IMR-90 (cell line): Measurements from ENCODE around the gene THADA. TPM values are rescaled to one million over a fixed set of nuclear protein-coding genes. Genes with fewer than 3 reads are reported as not detected.

Experiments
- ATAC-seq: fragments of 200-7000 bp; cut with Tn5 transposase; 2 replicates; pipeline ENCODE4 v1.9.1; 2020; ENCODE audit warnings: low read depth, mild to moderate bottlenecking, moderate library complexity
- BruUV-seq: library from RNA; stranded (reverse); fragments of 400-500 nt; replicated peaks from 2 replicates; lab custom pipeline; 2021; lab: Mats Ljungman, UMichigan
- CTCF ChIA-PET: fragments of 300-600 bp; formaldehyde crosslinking; extraction: SDS; loops from one replicate; lab custom pipeline; 2021; ENCODE audit warnings: antibody characterized with exemption; lab: Yijun Ruan, JAX
- POLR2A ChIA-PET: fragments of 300-600 bp; sonication (Branson Sonifier 250); formaldehyde crosslinking; loops from one replicate; lab custom pipeline; 2022; ENCODE audit warnings: antibody characterized with exemption; ENCODE audit not compliant: unreplicated experiment; lab: Charles Lee
- DNase-seq: peaks from one replicate; pipeline ENCODE4 v3.0.0; 2013
- H2AFZ ChIP-seq: replicated peaks from 2 replicates; pipeline ENCODE3; 2013; ENCODE audit warnings: low read length, mild to moderate bottlenecking; ENCODE audit not compliant: poor library complexity
- H2AK5ac ChIP-seq: 2 replicates; pipeline ENCODE4 v1.6.1; 2013; ENCODE audit warnings: low read depth, low read length, inconsistent platforms
- H2AK9ac ChIP-seq: replicated peaks from 2 replicates; pipeline ENCODE3; 2013; ENCODE audit warnings: mild to moderate bottlenecking, low read depth, low read length, moderate library complexity; ENCODE audit not compliant: poor library complexity
- H2BK120ac ChIP-seq: 2 replicates; pipeline ENCODE4 v1.6.1; 2013; ENCODE audit warnings: low read depth, low read length, inconsistent platforms
- H2BK15ac ChIP-seq: 3 replicates; pipeline ENCODE4 v1.6.1; 2013; ENCODE audit warnings: low read depth, low read length, inconsistent platforms
- H2BK20ac ChIP-seq: 2 replicates; pipeline ENCODE4 v1.6.1; 2013; ENCODE audit warnings: low read depth, mild to moderate bottlenecking, inconsistent platforms, low read length, moderate library complexity
- H2BK5ac ChIP-seq: 2 replicates; pipeline ENCODE4 v1.6.1; 2013; ENCODE audit warnings: mild to moderate bottlenecking, low read depth, low read length, inconsistent platforms; ENCODE audit not compliant: poor library complexity, severe bottlenecking
- H3K14ac ChIP-seq: replicated peaks from 2 replicates; pipeline ENCODE4 v1.6.1; 2013; ENCODE audit warnings: low read depth, low read length, inconsistent platforms
- H3K18ac ChIP-seq: 2 replicates; pipeline ENCODE4 v1.6.1; 2013; ENCODE audit warnings: low read depth, low read length, control low read depth
- H3K23ac ChIP-seq: 2 replicates; pipeline ENCODE4 v1.6.1; 2013; ENCODE audit warnings: low read depth, low read length, inconsistent platforms
- H3K27ac ChIP-seq: 2 replicates; pipeline ENCODE4 v1.5.1; 2013; ENCODE audit warnings: mild to moderate bottlenecking, control low read depth, low read length; ENCODE audit not compliant: insufficient read depth
- H3K27me3 ChIP-seq: 2 replicates; pipeline ENCODE4 v1.6.1; 2013; ENCODE audit warnings: low read length; ENCODE audit not compliant: control insufficient read depth, insufficient read depth
- H3K36me3 ChIP-seq: 2 replicates; pipeline ENCODE4 v1.6.1; 2013; ENCODE audit warnings: low read length, mixed read lengths; ENCODE audit not compliant: control insufficient read depth, insufficient read depth
- H3K4ac ChIP-seq: 2 replicates; pipeline ENCODE4 v1.6.1; 2013; ENCODE audit warnings: low read depth, low read length, inconsistent platforms
- H3K4me1 ChIP-seq: 2 replicates; pipeline ENCODE4 v1.6.1; 2013; ENCODE audit warnings: low read length, mixed read lengths; ENCODE audit not compliant: control insufficient read depth, insufficient read depth
- H3K4me2 ChIP-seq: 2 replicates; pipeline ENCODE4 v1.6.1; 2013; ENCODE audit warnings: low read depth, mild to moderate bottlenecking, control low read depth, low read length, moderate library complexity
- H3K4me3 ChIP-seq: 2 replicates; pipeline ENCODE4 v1.5.1; 2013; ENCODE audit warnings: low read depth, mild to moderate bottlenecking, control low read depth, low read length, moderate library complexity; ENCODE audit not compliant: insufficient read depth
- H3K56ac ChIP-seq: 2 replicates; pipeline ENCODE4 v1.6.1; 2013; ENCODE audit warnings: low read length, inconsistent platforms; ENCODE audit not compliant: insufficient read depth; ENCODE audit errors: extremely low read depth
- H3K79me1 ChIP-seq, 2 experiments: 2 replicates each; pipeline ENCODE4 v1.6.1; 2013; ENCODE audit warnings: low read length in 2 of 2, inconsistent platforms in 1 of 2, low read depth in 1 of 2
- H3K9ac ChIP-seq: 2 replicates; pipeline ENCODE4 v1.6.1; 2013; ENCODE audit warnings: low read depth, low read length, control low read depth
- H3K9me1 ChIP-seq: 2 replicates; pipeline ENCODE4 v1.6.1; 2013; ENCODE audit warnings: low read length, inconsistent platforms; ENCODE audit not compliant: insufficient read depth
- H3K9me3 ChIP-seq: 2 replicates; pipeline ENCODE4 v1.6.1; 2013; ENCODE audit warnings: low read length; ENCODE audit not compliant: control insufficient read depth, insufficient read depth
- H4K20me1 ChIP-seq: 2 replicates; pipeline ENCODE4 v1.6.1; 2013; ENCODE audit warnings: low read length, inconsistent platforms; ENCODE audit not compliant: insufficient read depth
- H4K5ac ChIP-seq: 2 replicates; pipeline ENCODE4 v1.6.1; 2013; ENCODE audit warnings: mild to moderate bottlenecking, low read depth, low read length, control low read depth
- H4K8ac ChIP-seq, 2 experiments: 2 replicates each; pipeline ENCODE4 v1.6.1; 2013; ENCODE audit warnings: low read depth in 2 of 2, low read length in 2 of 2, control low read depth in 1 of 2, inconsistent platforms in 1 of 2
- H4K91ac ChIP-seq: 2 replicates; pipeline ENCODE4 v1.6.1; 2013; ENCODE audit warnings: low read depth, low read length, inconsistent platforms; ENCODE audit not compliant: insufficient read depth
- CEBPB ChIP-seq: IDR thresholded peaks from 2 replicates; pipeline ENCODE4 v1.6.1; 2012; ENCODE audit warnings: low read depth, low read length, improper control_type of control experiment
- CHD1 ChIP-seq: IDR thresholded peaks from 2 replicates; pipeline ENCODE4 v1.6.1; 2012; ENCODE audit warnings: low read depth, low read length, improper control_type of control experiment
- MAFK ChIP-seq: IDR thresholded peaks from 2 replicates; pipeline ENCODE4 v1.6.1; 2012; ENCODE audit warnings: low read depth, low read length, improper control_type of control experiment
- MXI1 ChIP-seq: IDR thresholded peaks from 2 replicates; pipeline ENCODE4 v1.6.1; 2012; ENCODE audit warnings: low read depth, mild to moderate bottlenecking, low read length, moderate library complexity, borderline replicate concordance
- RAD21 ChIP-seq: IDR thresholded peaks from 2 replicates; pipeline ENCODE4 v1.6.1; 2012; ENCODE audit warnings: low read length, improper control_type of control experiment
- WGBS, 2 experiments: methylation state at CpG; one replicate each; pipeline versions ENCODE4 v1.1.5 to v1.1.7; 2013; ENCODE audit warnings: missing lambda C conversion rate in 2 of 2; ENCODE audit not compliant: insufficient read length in 1 of 2; ENCODE audit errors: extremely low coverage in 2 of 2; 5-methylcytosine and 5-hydroxymethylcytosine counted together
- dilution Hi-C: fragments of 300-500 bp; cut with HindIII; formaldehyde crosslinking; loops from one replicate; pipeline ENCODE4 v1.14.3; 2018; ENCODE audit warnings: low sequenced_read_pairs; ENCODE audit not compliant: unreplicated experiment
- in situ Hi-C: fragments of 300-500 bp; cut with MboI; formaldehyde crosslinking; loops from 3 replicates; pipeline ENCODE4 v1.14.3; 2019; ENCODE audit warnings: low sequenced_read_pairs, inconsistent platforms, mixed read lengths
- intact Hi-C: fragments of 100-400 bp; cut with micrococcal nuclease; formaldehyde crosslinking; loops from 2 replicates; pipeline ENCODE4 v1.10.0; 2022
- polyA plus RNA-seq, 3 experiments: library from polyadenylated mRNA; depleted of rRNA; stranded (reverse); fragments of >200 nt; gene quantifications; 2 replicates each; pipeline ENCODE4 v1.2.3, GENCODE V29; 2012; ENCODE audit warnings: low replicate concordance in 1 of 3
- total RNA-seq: library from RNA; depleted of rRNA; stranded (reverse); fragments of >200 nt; gene quantifications from 2 replicates; pipeline ENCODE4 v1.2.3, GENCODE V29; 2012
- TF ChIP-seq, protein P1 (sequence below): fragments of 150-350 bp; IDR thresholded peaks from 2 replicates; pipeline ENCODE4 v1.6.1; 2016; ENCODE audit warnings: low read depth, mild to moderate bottlenecking, low read length, moderate library complexity, borderline replicate concordance

The THADA gene
- total and polyA plus RNA-seq, 2 of the 4 experiments (the other 2 are of a cell fraction) = 10.5 to 21.3 TPM

DNA sequence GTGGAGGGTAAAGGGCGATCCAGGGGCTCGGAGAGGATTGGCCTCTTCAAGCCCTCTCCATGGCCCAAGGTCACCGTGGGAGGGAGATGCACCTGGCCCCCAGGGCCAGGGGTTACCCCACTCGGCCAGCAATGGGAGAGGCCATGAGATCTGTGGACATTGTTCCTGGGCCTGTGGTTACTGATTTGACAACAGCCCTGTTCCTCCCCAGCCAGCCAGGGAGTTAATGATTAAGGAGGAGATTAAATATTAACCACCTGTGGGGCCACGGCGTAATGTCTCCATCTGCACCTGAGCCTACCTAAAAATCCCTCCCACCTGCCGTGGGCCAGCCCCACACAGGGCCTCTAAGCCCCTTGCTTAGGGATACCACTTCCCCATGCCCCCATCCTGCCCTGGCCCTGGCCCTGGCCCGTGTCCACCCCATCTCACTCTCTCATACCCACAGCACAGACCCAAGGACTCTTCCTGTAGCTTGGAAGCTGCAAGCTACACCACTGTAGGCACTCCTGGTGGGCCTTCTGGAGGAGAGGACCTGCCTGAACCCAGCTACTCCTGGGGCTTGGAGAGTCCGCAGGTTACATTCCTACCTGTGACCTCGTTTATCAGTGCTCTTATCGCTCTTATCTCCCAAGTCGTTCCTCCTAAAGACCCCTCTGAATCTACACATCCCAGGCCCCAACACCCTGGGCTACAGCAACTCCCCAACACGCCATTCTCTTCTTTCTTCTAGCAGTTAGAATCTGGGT, 401.5 kb downstream of the THADA start:
- H3K79me1 ChIP-seq = no peaks in the 10 kb centered on the region
- dilution Hi-C loops = no loop called here
- no peak overlapping the region for H4K8ac ChIP-seq
- no peak overlapping the region for H2BK120ac ChIP-seq
- no peak overlapping the region for H3K9ac ChIP-seq
- intact Hi-C loops = no loop called here
- peak overlapping the region; percentile 26; the same call in 1 of the 2 replicates for H2AK5ac ChIP-seq
- 45% methylated on average over 5 of the region's 13 CpGs; no CpG with 5 or more reads in 1 of the 2 experiments for WGBS, 2 experiments
- no TSS peak for BruUV-seq
- H3K56ac ChIP-seq = no peak overlapping the region
- no peak for ATAC-seq
- H3K9me1 ChIP-seq = no peaks in the 10 kb centered on the region; the same call in 1 of the 2 replicates
- no peaks in the 10 kb centered on the region for H3K27me3 ChIP-seq
- TF ChIP-seq CEBPB (no peak), RAD21 (no peak), MXI1 (no peak), MAFK (no peak), CHD1 (no peak)
- TF ChIP-seq, protein P1, sequence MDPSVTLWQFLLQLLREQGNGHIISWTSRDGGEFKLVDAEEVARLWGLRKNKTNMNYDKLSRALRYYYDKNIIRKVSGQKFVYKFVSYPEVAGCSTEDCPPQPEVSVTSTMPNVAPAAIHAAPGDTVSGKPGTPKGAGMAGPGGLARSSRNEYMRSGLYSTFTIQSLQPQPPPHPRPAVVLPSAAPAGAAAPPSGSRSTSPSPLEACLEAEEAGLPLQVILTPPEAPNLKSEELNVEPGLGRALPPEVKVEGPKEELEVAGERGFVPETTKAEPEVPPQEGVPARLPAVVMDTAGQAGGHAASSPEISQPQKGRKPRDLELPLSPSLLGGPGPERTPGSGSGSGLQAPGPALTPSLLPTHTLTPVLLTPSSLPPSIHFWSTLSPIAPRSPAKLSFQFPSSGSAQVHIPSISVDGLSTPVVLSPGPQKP = no peak
- no peaks in the 10 kb centered on the region for H3K36me3 ChIP-seq
- POLR2A ChIA-PET = no interaction called here
- no peak overlapping the region for H4K91ac ChIP-seq
- H2AK9ac ChIP-seq = no peak overlapping the region
- H3K4me2 ChIP-seq = no peak overlapping the region
- H3K4ac ChIP-seq = no peak overlapping the region
- H3K27ac ChIP-seq = no peak overlapping the region
- H4K5ac ChIP-seq = no peak overlapping the region
- no peaks in the 10 kb centered on the region for H4K20me1 ChIP-seq
- H2BK5ac ChIP-seq = no peak overlapping the region
- in situ Hi-C loops = no loop called here
- no peak overlapping the region for H2BK20ac ChIP-seq
- H3K18ac ChIP-seq = no peak overlapping the region
- no peaks in the 10 kb centered on the region for H3K9me3 ChIP-seq
- H3K4me3 ChIP-seq = no peak overlapping the region
- H2BK15ac ChIP-seq = no peak overlapping the region
- H3K14ac ChIP-seq = no peak overlapping the region
- no peak for DNase-seq
- H2AFZ ChIP-seq = no peak overlapping the region
- no peak overlapping the region for H3K23ac ChIP-seq
- no peaks in the 10 kb centered on the region; the same call in 1 of the 2 replicates for H3K4me1 ChIP-seq
- CTCF ChIA-PET = no interaction called here
